K562 (cell line): Measurements from ENCODE around the gene ETV3L. TPM values are rescaled to one million over a fixed set of nuclear protein-coding genes. Genes with fewer than 3 reads are reported as not detected.

Experiments used
- ASH1L ChIP-seq: fragments of 450-650 bp; IDR thresholded peaks from 2 replicates; pipeline ENCODE4 v1.6.1; 2018; ENCODE audit warnings: borderline replicate concordance, mild to moderate bottlenecking, low read depth; ENCODE audit not compliant: partially characterized antibody
- CXXC5 ChIP-seq: fragments of 250-450 bp; sonication (Bioruptor Pico); IDR thresholded peaks from 2 replicates; pipeline ENCODE4 v1.8.0; 2022; ENCODE audit warnings: inconsistent platforms, mild to moderate bottlenecking, moderate library complexity
- ELK1 ChIP-seq: sonication (generic); formaldehyde crosslinking; IDR thresholded peaks from 2 replicates; pipeline ENCODE4 v1.8.1; 2022; ENCODE audit warnings: missing genetic modification reagents
- EP300 ChIP-seq: IDR thresholded peaks from 2 replicates; pipeline ENCODE4 v1.6.1; 2012; ENCODE audit warnings: low read length, improper control_type of control experiment
- GMEB1 ChIP-seq: fragments of 250-450 bp; sonication (Bioruptor Pico); IDR thresholded peaks from 2 replicates; pipeline ENCODE4 v1.4.0; 2020; ENCODE audit warnings: mild to moderate bottlenecking
- HDAC1 ChIP-seq, 2 experiments: fragments of 450-650 bp; IDR thresholded peaks; 2 replicates each; pipeline ENCODE4 v1.6.1; 2016 to 2017; ENCODE audit warnings: inconsistent platforms in 1 of 2, mild to moderate bottlenecking in 1 of 2, moderate library complexity in 1 of 2
- NFE2 ChIP-seq: IDR thresholded peaks from 2 replicates; pipeline ENCODE4 v1.6.1; 2014; ENCODE audit warnings: antibody characterized with exemption, low read depth
- NKRF ChIP-seq: fragments of 450-650 bp; IDR thresholded peaks from 2 replicates; pipeline ENCODE4 v1.6.1; 2016; ENCODE audit warnings: borderline replicate concordance
- RAD21 ChIP-seq, 2 experiments: fragments of 250-450 bp in 1 of 2; fragments of 450-650 bp in 1 of 2; sonication (Bioruptor Pico) in 1 of 2; formaldehyde crosslinking in 1 of 2; IDR thresholded peaks in 1 of 2; conservative IDR thresholded peaks in 1 of 2; 2 replicates each; pipeline versions ENCODE4 v1.4.0 to v1.8.0; 2020 to 2022; ENCODE audit warnings: mild to moderate bottlenecking in 2 of 2, moderate library complexity in 1 of 2
- SUPT5H ChIP-seq: fragments of 450-650 bp; IDR thresholded peaks from 2 replicates; pipeline ENCODE4 v1.6.1; 2016
- WHSC1 ChIP-seq: IDR thresholded peaks from one replicate; pipeline ENCODE4 v1.6.1; 2012; ENCODE audit warnings: low read length, control low read depth, inconsistent platforms
- ZBTB33 ChIP-seq: sonication (generic); formaldehyde crosslinking; IDR thresholded peaks from 2 replicates; pipeline ENCODE4 v1.8.1; 2023; ENCODE audit warnings: mild to moderate bottlenecking, missing genetic modification reagents
- ZNF407 ChIP-seq: fragments of 450-650 bp; IDR thresholded peaks from 2 replicates; pipeline ENCODE4 v1.6.1; 2016; ENCODE audit warnings: low read depth
- ZNF696 ChIP-seq: fragments of 250-450 bp; sonication (Bioruptor Pico); conservative IDR thresholded peaks from 2 replicates; pipeline ENCODE4 v1.4.0; 2020; ENCODE audit warnings: mild to moderate bottlenecking, moderate library complexity
- polyA plus RNA-seq, 8 experiments: library from polyadenylated mRNA; depleted of rRNA in 4 of 8; stranded (reverse) in 5 of 8; unstranded in 3 of 8; fragments of >200 nt; fragmentation: Nextera tagmentation in 2 of 8; fragmentation: Illumina TruSeq in 1 of 8; extraction: Ambion mirVana in 2 of 8; extraction: Trizol in 1 of 8; gene quantifications; 2 replicates each; pipeline versions ENCODE4 v1.2.1 to v1.2.3, GENCODE V29; 2011 to 2014; ENCODE audit warnings: inconsistent platforms in 1 of 8, missing spikeins in 1 of 8
- total RNA-seq, 7 experiments: library from RNA; depleted of rRNA in 6 of 7; stranded (reverse); fragments of >200 nt in 6 of 7; fragmentation: Illumina TruSeq in 2 of 7; extraction: Trizol in 2 of 7; gene quantifications; 2 replicates each; pipeline versions ENCODE4 v1.2.1 to v1.2.3, GENCODE V29; 2011 to 2021; ENCODE audit warnings: low replicate concordance in 1 of 7

The ETV3L gene
- total and polyA plus RNA-seq, 9 of the 15 experiments (the other 6 are each of a cell fraction or from before 2014, with no cell fraction given), result not detected

- no peak for TF ChIP-seq ZNF407
- no peak for TF ChIP-seq ELK1 (CRISPR knock-in tag)
- no peak for TF ChIP-seq EP300
- no peak for TF ChIP-seq GMEB1 (CRISPR knock-in tag)
- no peak for TF ChIP-seq NKRF
- no peak for TF ChIP-seq WHSC1
- peak in 1 of 2 experiments; percentile 14; a peak in 1 of 4 replicates for TF ChIP-seq HDAC1 (IDR thresholded peaks at IDR 0.05)
- TF ChIP-seq SUPT5H, result no peak
- no peak for TF ChIP-seq RAD21 (CRISPR knock-in tag; conservative IDR thresholded peaks at IDR 0.05 in 1 of 2, IDR thresholded peaks at IDR 0.05 in 1 of 2)
- no peak for TF ChIP-seq ZNF696
- TF ChIP-seq CXXC5 (CRISPR knock-in tag), result no peak
- TF ChIP-seq ASH1L, result peak; percentile 10
- TF ChIP-seq NFE2, result no peak
- TF ChIP-seq ZBTB33 (CRISPR knock-in tag), result no peak
These were observed 55.3 kb downstream of the ETV3L start (continued) for GRCh38 chr1:157044326-157044725.
